ENCODE measurements around the gene TRPV2.

- TF ChIP-seq, protein P1, sequence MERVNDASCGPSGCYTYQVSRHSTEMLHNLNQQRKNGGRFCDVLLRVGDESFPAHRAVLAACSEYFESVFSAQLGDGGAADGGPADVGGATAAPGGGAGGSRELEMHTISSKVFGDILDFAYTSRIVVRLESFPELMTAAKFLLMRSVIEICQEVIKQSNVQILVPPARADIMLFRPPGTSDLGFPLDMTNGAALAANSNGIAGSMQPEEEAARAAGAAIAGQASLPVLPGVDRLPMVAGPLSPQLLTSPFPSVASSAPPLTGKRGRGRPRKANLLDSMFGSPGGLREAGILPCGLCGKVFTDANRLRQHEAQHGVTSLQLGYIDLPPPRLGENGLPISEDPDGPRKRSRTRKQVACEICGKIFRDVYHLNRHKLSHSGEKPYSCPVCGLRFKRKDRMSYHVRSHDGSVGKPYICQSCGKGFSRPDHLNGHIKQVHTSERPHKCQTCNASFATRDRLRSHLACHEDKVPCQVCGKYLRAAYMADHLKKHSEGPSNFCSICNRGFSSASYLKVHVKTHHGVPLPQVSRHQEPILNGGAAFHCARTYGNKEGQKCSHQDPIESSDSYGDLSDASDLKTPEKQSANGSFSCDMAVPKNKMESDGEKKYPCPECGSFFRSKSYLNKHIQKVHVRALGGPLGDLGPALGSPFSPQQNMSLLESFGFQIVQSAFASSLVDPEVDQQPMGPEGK (CRISPR knock-in tag; IDR thresholded peaks at IDR 0.05; ENCODE audit: borderline replicate concordance) = peak; percentile 54; the same call in 1 of the 2 replicates
- no peak for TF ChIP-seq ZNF565 (CRISPR knock-in tag; conservative IDR thresholded peaks at IDR 0.05; ENCODE audit: low read depth)
- no peak for TF ChIP-seq ISL1 (CRISPR knock-in tag; IDR thresholded peaks at IDR 0.05)
- no peak for TF ChIP-seq CSDC2 (CRISPR knock-in tag; IDR thresholded peaks at IDR 0.05)
- TF ChIP-seq ARNTL (CRISPR knock-in tag; IDR thresholded peaks at IDR 0.05; ENCODE audit: borderline replicate concordance, low read depth) = no peak
- TF ChIP-seq POU6F1 (CRISPR knock-in tag; IDR thresholded peaks at IDR 0.05; ENCODE audit: borderline replicate concordance, low read depth) = no peak
- no peak for TF ChIP-seq CREB5 (CRISPR knock-in tag; IDR thresholded peaks at IDR 0.05; ENCODE audit: low read depth)
- TF ChIP-seq GLIS3 (CRISPR knock-in tag; IDR thresholded peaks at IDR 0.05) = no peak
- TF ChIP-seq PPARA (CRISPR knock-in tag; IDR thresholded peaks at IDR 0.05; ENCODE audit: borderline replicate concordance) = no peak
- no peak for TF ChIP-seq BACH2 (CRISPR knock-in tag; IDR thresholded peaks at IDR 0.05; ENCODE audit: borderline replicate concordance)
These were observed 4.5 kb downstream of the TRPV2 start for GRCh38 chr17:16419929-16420271.
